HG03159 (cell line): ENCODE measurements around the gene TEAD4.

ENCODE experiments used
- ATAC-seq: cut with Tn5 transposase; IDR thresholded peaks from one replicate; pipeline ENCODE4 v1.9.1; 2021; ENCODE audit warnings: mild to moderate bottlenecking, moderate library complexity; ENCODE audit not compliant: unreplicated experiment

TEAD4 gene

GRCh38 chr12:3028108-3028507 is 68.9 kb downstream of the TEAD4 start:
- no peak for ATAC-seq

- no peak for ATAC-seq
These were observed 71.7 kb downstream of the TEAD4 start for GRCh38 chr12:3030821-3031429.

- no peak for ATAC-seq
These were observed 73.0 kb downstream of the TEAD4 start for GRCh38 chr12:3032161-3032560.

- no peak for ATAC-seq
These were observed 73.8 kb downstream of the TEAD4 start for GRCh38 chr12:3032770-3033538.

GRCh38 chr12:3033539-3033867 is 74.3 kb downstream of the TEAD4 start:
- ATAC-seq: no peak

GRCh38 chr12:3034067-3034750 is 75.0 kb downstream of the TEAD4 start:
- peak; percentile 63 for ATAC-seq

GRCh38 chr12:3035171-3035570 is 76.0 kb downstream of the TEAD4 start:
- no peak for ATAC-seq

GRCh38 chr12:3035815-3036702 is 76.9 kb downstream of the TEAD4 start:
- ATAC-seq: no peak

GRCh38 chr12:3036901-3037600 is 77.9 kb downstream of the TEAD4 start:
- no peak for ATAC-seq

GRCh38 chr12:3038166-3038565 is 79.0 kb downstream of the TEAD4 start:
- ATAC-seq: no peak

GRCh38 chr12:3038926-3039510 is 79.8 kb downstream of the TEAD4 start:
- no peak for ATAC-seq

GRCh38 chr12:3040026-3040656 is 80.9 kb downstream of the TEAD4 start:
- no peak for ATAC-seq

GRCh38 chr12:3040663-3041544 is 81.7 kb downstream of the TEAD4 start:
- no peak for ATAC-seq

GRCh38 chr12:3041558-3042164 is 82.5 kb downstream of the TEAD4 start:
- no peak for ATAC-seq

GRCh38 chr12:3042394-3042793 is 83.2 kb downstream of the TEAD4 start:
- ATAC-seq: no peak

GRCh38 chr12:3042826-3043225 is 83.6 kb downstream of the TEAD4 start:
- no peak for ATAC-seq

GRCh38 chr12:3043406-3043805 is 84.2 kb downstream of the TEAD4 start:
- ATAC-seq: no peak

- no peak for ATAC-seq
These were observed 85.0 kb downstream of the TEAD4 start for GRCh38 chr12:3044141-3044630.
